GM21526 (cell line): ENCODE measurements around the gene TBCCD1.
"Not testable (repeated sequence)": the region's sequence is repeated elsewhere in the genome, so short reads cannot be mapped to it uniquely, and the experiment has no call there.

Source experiments
- ATAC-seq: cut with Tn5 transposase; IDR thresholded peaks from one replicate; pipeline ENCODE4 v1.9.1; 2021; ENCODE audit warnings: moderate library complexity; ENCODE audit not compliant: unreplicated experiment, low FRiP score

TBCCD1 gene

GRCh38 chr3:186598108-186598784, 31.1 kb upstream of the TBCCD1 start:
- no peak for ATAC-seq

GRCh38 chr3:186596568-186597287, 29.6 kb upstream of the TBCCD1 start:
- ATAC-seq = no peak

- no peak for ATAC-seq
Observed at GRCh38 chr3:186594591-186595113, 27.5 kb upstream of the TBCCD1 start.

GRCh38 chr3:186593862-186594261, 26.7 kb upstream of the TBCCD1 start:
- ATAC-seq = no peak

- no peak for ATAC-seq
Observed at GRCh38 chr3:186592682-186593081, 25.5 kb upstream of the TBCCD1 start.

GRCh38 chr3:186590580-186591295, 23.6 kb upstream of the TBCCD1 start:
- ATAC-seq = no peak

- ATAC-seq = no peak
Observed at GRCh38 chr3:186589856-186590579, 22.9 kb upstream of the TBCCD1 start.

- no peak for ATAC-seq
Observed at GRCh38 chr3:186589121-186589520, 22.0 kb upstream of the TBCCD1 start.

- no peak for ATAC-seq
Observed at GRCh38 chr3:186588632-186589031, 21.5 kb upstream of the TBCCD1 start.

GRCh38 chr3:186587183-186587582, 20.0 kb upstream of the TBCCD1 start:
- no peak for ATAC-seq

GRCh38 chr3:186586245-186586644, 19.1 kb upstream of the TBCCD1 start:
- ATAC-seq = not testable (repeated sequence)

- ATAC-seq = no peak
Observed at GRCh38 chr3:186583831-186584230, 16.7 kb upstream of the TBCCD1 start.

- ATAC-seq = no peak
Observed at GRCh38 chr3:186582541-186582940, 15.4 kb upstream of the TBCCD1 start.

GRCh38 chr3:186580785-186581184, 13.6 kb upstream of the TBCCD1 start:
- no peak for ATAC-seq

GRCh38 chr3:186577521-186577920, 10.4 kb upstream of the TBCCD1 start:
- no peak for ATAC-seq

GRCh38 chr3:186571644-186572013, 4.5 kb upstream of the TBCCD1 start:
- ATAC-seq = no peak

GRCh38 chr3:186570941-186571643, 4.0 kb upstream of the TBCCD1 start:
- ATAC-seq = no peak

- ATAC-seq = peak; percentile 85
Observed at GRCh38 chr3:186570096-186570940, 3.2 kb upstream of the TBCCD1 start, which contains the start of gene DNAJB11. DNAJB11 (plus strand) TSS chr3:186570720; CDS start chr3:186570898, 178 bp downstream.

GRCh38 chr3:186569779-186570095, 2.6 kb upstream of the TBCCD1 start:
- no peak for ATAC-seq
